OCI-LY3 (cell line): ENCODE measurements around the gene SOWAHC.

Experiments used
- H2AFZ ChIP-seq: fragments of 200-600, 300-600 bp; shearing (Covaris generic); 2 replicates; pipeline ENCODE4 v1.6.0; 2014; ENCODE audit warnings: antibody characterized with exemption, low read depth, low read length
- H3K27ac ChIP-seq: fragments of 200-600, 300-600 bp; sonication (generic); 2 replicates; pipeline ENCODE4 v1.5.1; 2014; ENCODE audit warnings: mild to moderate bottlenecking, low read length, moderate library complexity, mixed read lengths
- H3K27me3 ChIP-seq: fragments of 200-600, 300-600 bp; sonication (generic); 2 replicates; pipeline ENCODE4 v1.6.1; 2014; ENCODE audit warnings: low read depth, low read length, mixed read lengths
- H3K36me3 ChIP-seq: fragments of 200-600, 300-600 bp; sonication (generic); replicated peaks from 2 replicates; pipeline ENCODE3; 2014; ENCODE audit warnings: low read depth, low read length, mixed read lengths
- H3K4me1 ChIP-seq: fragments of 300-600, 200-600 bp; sonication (generic); 2 replicates; pipeline ENCODE4 v1.6.1; 2014; ENCODE audit warnings: low read length, mixed read lengths
- H3K4me2 ChIP-seq: fragments of 200-600, 300-600 bp; sonication (generic); 2 replicates; pipeline ENCODE4 v1.6.1; 2014; ENCODE audit warnings: low read length, mixed read lengths
- H3K4me3 ChIP-seq: fragments of 300-600, 200-600 bp; sonication (generic); 2 replicates; pipeline ENCODE4 v1.5.1; 2014; ENCODE audit warnings: antibody characterized with exemption, mild to moderate bottlenecking, low read length, moderate library complexity
- H3K79me2 ChIP-seq: fragments of 300-600, 200-600 bp; shearing (Covaris generic); 2 replicates; pipeline ENCODE4 v1.6.1; 2014; ENCODE audit warnings: mild to moderate bottlenecking, low read length, mixed read lengths
- H3K9ac ChIP-seq: fragments of 300-600, 200-600 bp; shearing (Covaris generic); 2 replicates; pipeline ENCODE4 v1.6.0; 2014; ENCODE audit warnings: mild to moderate bottlenecking, low read length, moderate library complexity
- H3K9me3 ChIP-seq: fragments of 200-600, 300-600 bp; shearing (Covaris generic); 2 replicates; pipeline ENCODE4 v1.6.1; 2014; ENCODE audit warnings: low read length, mixed read lengths; ENCODE audit not compliant: insufficient read depth
- H4K20me1 ChIP-seq: fragments of 200-600, 300-600 bp; sonication (generic); 2 replicates; pipeline ENCODE4 v1.6.1; 2016; ENCODE audit warnings: low read length, mixed read lengths; ENCODE audit not compliant: insufficient read depth
- CTCF ChIP-seq: fragments of 200-600, 300-600 bp; sonication (generic); IDR thresholded peaks from 2 replicates; pipeline ENCODE4 v1.5.1; 2014; ENCODE audit warnings: antibody characterized with exemption, low read length, low read depth
- EZH2phosphoT487 ChIP-seq: fragments of 200-600 bp; shearing (Covaris generic); IDR thresholded peaks from 2 replicates; pipeline ENCODE4 v1.6.1; 2018; ENCODE audit warnings: antibody characterized with exemption, mixed run types, low read depth

SOWAHC gene

GRCh38 chr2:109586687-109587086, 27.5 kb upstream of the SOWAHC start:
- Histone ChIP-seq H3K4me3 (no peak overlapping the region), H2AFZ (no peak overlapping the region), H3K27ac (no peak overlapping the region), H3K27me3 (no peaks in the 10 kb centered on the region; the same call in 1 of the 2 replicates), H3K36me3 (no peaks in the 10 kb centered on the region), H3K9ac (no peak overlapping the region), H3K79me2 (no peaks in the 10 kb centered on the region), H3K4me1 (no peaks in the 10 kb centered on the region), H4K20me1 (no peaks in the 10 kb centered on the region), H3K4me2 (no peak overlapping the region), H3K9me3 (no peaks in the 10 kb centered on the region)
- TF ChIP-seq CTCF (no peak), EZH2phosphoT487 (no peak)

GRCh38 chr2:109591206-109591605, 23.0 kb upstream of the SOWAHC start:
- Histone ChIP-seq H3K79me2 (no peaks in the 10 kb centered on the region), H2AFZ (no peak overlapping the region)

GRCh38 chr2:109592905-109593304, 21.3 kb upstream of the SOWAHC start:
- Histone ChIP-seq H2AFZ (no peak overlapping the region), H3K27ac (no peak overlapping the region), H3K27me3 (no peaks in the 10 kb centered on the region), H3K9me3 (no peaks in the 10 kb centered on the region), H3K4me2 (no peak overlapping the region), H3K36me3 (no peaks in the 10 kb centered on the region), H3K4me1 (no peaks in the 10 kb centered on the region), H4K20me1 (no peaks in the 10 kb centered on the region), H3K79me2 (no peaks in the 10 kb centered on the region), H3K9ac (no peak overlapping the region), H3K4me3 (no peak overlapping the region)
- no peak for TF ChIP-seq EZH2phosphoT487

More at GRCh38 chr2:109591206-109591605, 23.0 kb upstream of the SOWAHC start:
- no peaks in the 10 kb centered on the region for H3K9me3 ChIP-seq
- no peaks in the 10 kb centered on the region for H4K20me1 ChIP-seq
- H3K27ac ChIP-seq = no peak overlapping the region
- H3K36me3 ChIP-seq = no peaks in the 10 kb centered on the region
- H3K4me1 ChIP-seq = no peaks in the 10 kb centered on the region
- H3K4me3 ChIP-seq = no peak overlapping the region
- H3K9ac ChIP-seq = no peak overlapping the region
- H3K4me2 ChIP-seq = no peak overlapping the region
- no peak for TF ChIP-seq EZH2phosphoT487
- no peaks in the 10 kb centered on the region for H3K27me3 ChIP-seq

DNA sequence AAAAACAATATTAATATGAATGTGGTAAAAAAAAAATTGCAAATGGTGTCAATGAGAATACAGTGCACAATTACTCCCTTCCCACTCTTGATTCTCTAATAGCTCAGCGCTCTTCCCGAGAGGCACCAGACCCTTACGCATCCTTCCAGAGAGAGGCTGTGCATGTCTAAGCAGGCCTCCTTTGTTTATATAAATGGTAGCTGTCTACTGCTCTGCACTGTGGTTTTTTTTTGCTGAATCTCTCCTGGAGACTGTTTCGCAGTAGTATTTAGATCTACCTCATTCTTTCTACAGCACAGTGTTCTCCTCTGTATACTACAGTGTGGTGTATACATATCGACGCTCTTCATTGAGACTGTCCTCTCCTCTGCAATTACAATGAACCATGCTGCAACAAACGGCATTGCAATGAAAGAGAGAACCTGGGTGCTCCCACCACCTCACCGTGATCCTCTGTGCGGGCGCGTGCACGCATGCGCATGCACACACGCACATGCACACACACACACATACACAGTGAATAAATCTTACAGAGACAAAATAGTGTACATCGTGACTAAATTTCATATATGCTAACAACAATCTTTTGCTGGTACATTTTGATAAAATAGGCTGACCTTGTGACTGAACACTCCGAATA, 19.8 kb upstream of the SOWAHC start:
- no peaks in the 10 kb centered on the region for H4K20me1 ChIP-seq
- H3K79me2 ChIP-seq = no peaks in the 10 kb centered on the region
- H3K36me3 ChIP-seq = no peaks in the 10 kb centered on the region
- H3K4me3 ChIP-seq = no peak overlapping the region
- no peak overlapping the region for H3K4me2 ChIP-seq
- H3K27me3 ChIP-seq = no peaks in the 10 kb centered on the region
- H3K4me1 ChIP-seq = no peaks in the 10 kb centered on the region
- H3K9ac ChIP-seq = no peak overlapping the region
- no peaks in the 10 kb centered on the region for H3K9me3 ChIP-seq
- no peak for TF ChIP-seq CTCF
- no peak for TF ChIP-seq EZH2phosphoT487
- H3K27ac ChIP-seq = no peak overlapping the region
- H2AFZ ChIP-seq = no peak overlapping the region

- H3K4me1 ChIP-seq = no peaks in the 10 kb centered on the region
- no peaks in the 10 kb centered on the region for H3K36me3 ChIP-seq
- H3K4me3 ChIP-seq = no peak overlapping the region
- no peaks in the 10 kb centered on the region for H3K9me3 ChIP-seq
- H3K79me2 ChIP-seq = no peaks in the 10 kb centered on the region
- no peaks in the 10 kb centered on the region for H4K20me1 ChIP-seq
- H3K27me3 ChIP-seq = no peaks in the 10 kb centered on the region
- TF ChIP-seq CTCF (no peak), EZH2phosphoT487 (no peak)
- H3K4me2 ChIP-seq = no peak overlapping the region
- H3K9ac ChIP-seq = no peak overlapping the region
- H3K27ac ChIP-seq = no peak overlapping the region
- no peak overlapping the region for H2AFZ ChIP-seq
Measured at GRCh38 chr2:109595644-109596043, 18.5 kb upstream of the SOWAHC start.
